GM21515 (cell line): ENCODE measurements around the gene GDPD3.

Experiments
- ATAC-seq: cut with Tn5 transposase; IDR thresholded peaks from one replicate; pipeline ENCODE4 v1.9.1; 2021; ENCODE audit not compliant: unreplicated experiment

GDPD3 gene

DNA sequence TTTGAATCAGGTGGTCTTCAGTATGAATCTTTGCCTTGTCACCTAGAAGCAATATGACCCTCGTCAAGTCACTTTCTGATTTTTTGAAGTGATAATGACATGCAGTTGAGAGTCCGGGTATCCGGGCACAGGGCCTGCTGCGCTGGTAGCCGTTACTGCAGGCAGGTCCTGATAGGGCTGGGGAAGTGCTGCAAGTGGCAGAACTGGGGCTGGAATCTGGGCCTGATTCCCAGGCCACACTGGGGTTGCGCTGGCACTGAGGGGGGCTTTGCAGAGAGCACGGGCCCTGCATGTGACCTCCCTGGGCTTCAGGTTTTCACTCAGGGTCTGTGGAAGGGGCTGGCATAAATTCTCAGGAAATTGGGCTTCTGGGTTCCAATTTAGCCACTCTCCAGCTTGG, 34.6 kb downstream of the GDPD3 start:
- ATAC-seq = no peak

DNA sequence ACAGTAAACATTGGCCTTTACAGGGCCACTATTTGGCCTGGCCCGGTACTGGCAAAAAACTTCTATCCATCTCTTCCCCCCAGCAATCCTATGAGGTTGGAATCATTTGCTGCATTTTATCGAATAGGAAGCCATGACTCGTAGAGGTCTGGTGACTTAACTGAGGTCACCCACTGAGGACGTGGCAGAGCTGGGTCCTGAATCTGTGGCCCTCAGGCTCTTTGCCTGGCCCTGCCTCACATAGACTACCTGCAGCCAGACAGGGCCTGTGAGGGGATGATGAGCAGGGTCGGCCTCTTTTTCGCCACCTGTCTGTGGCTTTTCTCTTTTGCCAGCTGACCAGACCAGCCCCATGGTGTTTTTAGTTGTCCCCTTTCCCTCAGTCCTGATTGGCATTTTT, 35.7 kb downstream of the GDPD3 start:
- ATAC-seq = no peak

DNA sequence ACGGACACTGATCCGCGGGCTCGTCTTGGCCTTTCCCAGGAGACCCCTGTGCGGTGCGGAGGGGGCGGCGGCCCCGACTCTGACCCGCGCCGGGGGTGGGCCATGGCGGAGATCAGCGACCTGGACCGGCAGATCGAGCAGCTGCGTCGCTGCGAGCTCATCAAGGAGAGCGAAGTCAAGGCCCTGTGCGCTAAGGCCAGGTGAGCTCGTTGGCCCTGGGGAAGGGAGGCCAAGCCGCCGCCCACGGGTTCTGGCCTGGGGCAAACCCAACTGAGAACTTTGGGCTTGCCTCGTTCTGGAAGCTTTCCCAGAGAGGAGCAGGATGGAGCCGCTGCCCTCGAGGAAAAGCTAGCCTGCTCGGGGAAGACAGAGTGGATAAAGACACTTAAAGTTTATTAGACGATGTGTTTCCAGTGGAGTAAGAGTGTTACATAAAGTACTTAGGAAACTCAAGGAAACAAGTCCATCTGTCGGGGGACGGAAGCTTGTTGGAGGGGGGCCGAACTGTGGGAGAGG, 37.0 kb downstream of the GDPD3 start:
- ATAC-seq = peak; percentile 14

DNA sequence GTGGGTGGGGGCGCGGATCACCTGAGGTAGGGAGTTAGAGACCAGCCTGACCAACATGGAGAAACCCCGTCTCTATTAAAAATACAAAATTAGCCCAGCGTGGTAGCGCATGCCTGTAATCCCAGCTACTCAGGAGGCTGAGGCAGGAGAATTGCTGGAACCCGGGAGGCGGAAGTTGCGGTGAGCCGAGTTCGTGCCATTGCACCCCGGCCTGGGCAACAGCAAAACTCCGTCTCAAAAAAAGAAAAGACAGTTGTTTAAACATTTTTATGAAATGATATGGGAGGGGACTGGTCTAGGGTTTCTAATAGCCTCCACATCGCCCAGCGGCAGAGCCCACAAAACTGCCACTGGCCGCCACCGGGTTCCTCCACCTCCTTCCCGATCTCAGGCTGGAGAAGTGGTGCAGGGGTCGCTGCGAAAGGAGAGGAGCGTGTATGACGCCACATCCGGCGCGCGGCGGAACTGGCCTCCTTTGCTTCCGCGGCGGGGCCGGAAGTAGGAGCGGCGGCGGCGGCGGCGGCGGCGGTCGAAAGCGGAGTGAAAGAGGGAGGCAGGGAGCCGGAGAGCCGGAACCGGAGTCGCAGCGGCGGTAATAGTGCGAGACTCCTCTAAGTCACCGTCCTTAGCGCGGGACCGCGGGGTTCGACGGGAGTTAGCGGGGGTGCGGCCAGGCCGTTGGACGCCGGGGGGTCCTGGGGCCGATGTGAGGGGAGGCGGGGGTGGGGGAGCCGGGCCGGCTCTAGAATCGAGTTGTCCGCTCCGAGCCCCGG, 37.6 kb downstream of the GDPD3 start, which contains the start of gene PPP4C:
Gene PPP4C, plus strand, starts transcription at position 492 of the 773 bp plus-strand sequence. CDS start 384 bp downstream, outside the sequence.
- peak; percentile 69 for ATAC-seq

DNA sequence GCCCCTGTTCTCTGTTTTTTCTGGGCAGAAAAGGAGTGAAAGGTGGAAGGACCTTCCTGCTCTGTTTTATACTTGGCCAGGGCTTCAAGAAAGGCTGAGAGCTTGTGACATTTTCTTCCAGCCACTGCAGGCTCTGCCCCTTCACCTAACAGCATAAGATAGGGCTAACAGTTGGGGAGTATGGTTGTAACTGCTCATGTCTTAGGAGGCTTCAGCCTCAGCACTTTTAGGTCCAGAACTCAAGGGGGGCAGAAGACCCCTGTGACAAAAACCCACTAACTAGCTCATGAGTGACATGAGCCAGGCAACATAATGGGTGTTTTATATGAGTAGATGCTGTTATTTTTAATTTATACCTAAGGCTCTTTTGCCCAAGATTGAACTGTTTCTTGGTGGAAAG, 42.8 kb downstream of the GDPD3 start:
- ATAC-seq = no peak

DNA sequence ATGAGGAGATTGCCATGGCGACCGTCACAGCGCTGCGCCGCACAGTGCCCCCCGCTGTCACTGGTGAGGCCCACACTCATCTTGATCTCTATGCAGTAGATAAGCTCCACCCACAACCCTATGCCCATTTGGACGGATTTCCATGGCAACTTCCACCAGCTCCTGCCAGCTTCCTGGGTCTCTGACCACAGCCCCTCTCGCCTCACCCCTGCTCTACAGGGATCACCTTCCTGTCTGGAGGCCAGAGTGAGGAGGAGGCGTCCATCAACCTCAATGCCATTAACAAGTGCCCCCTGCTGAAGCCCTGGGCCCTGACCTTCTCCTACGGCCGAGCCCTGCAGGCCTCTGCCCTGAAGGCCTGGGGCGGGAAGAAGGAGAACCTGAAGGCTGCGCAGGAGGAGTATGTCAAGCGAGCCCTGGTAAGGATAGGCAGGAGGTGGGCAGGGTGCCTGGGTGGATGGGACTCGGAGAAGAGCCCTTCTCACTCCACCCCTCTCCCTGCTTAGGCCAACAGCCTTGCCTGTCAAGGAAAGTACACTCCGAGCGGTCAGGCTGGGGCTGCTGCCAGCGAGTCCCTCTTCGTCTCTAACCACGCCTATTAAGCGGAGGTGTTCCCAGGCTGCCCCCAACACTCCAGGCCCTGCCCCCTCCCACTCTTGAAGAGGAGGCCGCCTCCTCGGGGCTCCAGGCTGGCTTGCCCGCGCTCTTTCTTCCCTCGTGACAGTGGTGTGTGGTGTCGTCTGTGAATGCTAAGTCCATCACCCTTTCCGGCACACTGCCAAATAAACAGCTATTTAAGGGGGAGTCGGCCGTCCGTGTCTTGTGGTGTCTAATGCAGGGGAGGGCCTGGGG, 43.5 kb downstream of the GDPD3 start:
- no peak for ATAC-seq

DNA sequence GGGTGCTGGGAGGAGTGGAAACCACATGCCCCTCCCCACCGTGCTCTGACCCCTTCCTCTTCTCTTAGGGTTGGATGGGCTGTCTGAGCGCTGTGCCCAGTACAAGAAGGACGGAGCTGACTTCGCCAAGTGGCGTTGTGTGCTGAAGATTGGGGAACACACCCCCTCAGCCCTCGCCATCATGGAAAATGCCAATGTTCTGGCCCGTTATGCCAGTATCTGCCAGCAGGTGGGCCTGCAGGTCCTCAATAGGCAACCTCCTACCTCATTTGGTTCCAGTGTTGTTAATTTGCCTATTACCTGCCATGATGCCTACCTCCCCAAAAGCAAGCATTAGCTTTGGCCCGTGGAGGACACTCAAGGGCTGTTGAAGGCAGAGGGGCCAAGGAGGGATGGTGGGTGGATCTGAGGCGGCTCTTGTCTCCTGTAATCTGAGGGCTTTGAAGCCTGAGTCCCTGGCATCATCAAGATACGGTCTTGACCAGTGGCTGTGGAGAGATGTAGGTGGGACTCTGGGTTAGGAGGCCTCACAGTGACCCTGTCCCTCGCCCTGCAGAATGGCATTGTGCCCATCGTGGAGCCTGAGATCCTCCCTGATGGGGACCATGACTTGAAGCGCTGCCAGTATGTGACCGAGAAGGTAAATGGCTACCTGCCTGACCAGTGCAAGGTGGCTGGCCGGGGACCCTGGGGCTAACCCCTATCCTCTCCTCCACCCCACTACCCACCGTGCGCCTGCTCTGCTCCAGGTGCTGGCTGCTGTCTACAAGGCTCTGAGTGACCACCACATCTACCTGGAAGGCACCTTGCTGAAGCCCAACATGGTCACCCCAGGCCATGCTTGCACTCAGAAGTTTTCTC, 44.4 kb downstream of the GDPD3 start:
- ATAC-seq = no peak

DNA sequence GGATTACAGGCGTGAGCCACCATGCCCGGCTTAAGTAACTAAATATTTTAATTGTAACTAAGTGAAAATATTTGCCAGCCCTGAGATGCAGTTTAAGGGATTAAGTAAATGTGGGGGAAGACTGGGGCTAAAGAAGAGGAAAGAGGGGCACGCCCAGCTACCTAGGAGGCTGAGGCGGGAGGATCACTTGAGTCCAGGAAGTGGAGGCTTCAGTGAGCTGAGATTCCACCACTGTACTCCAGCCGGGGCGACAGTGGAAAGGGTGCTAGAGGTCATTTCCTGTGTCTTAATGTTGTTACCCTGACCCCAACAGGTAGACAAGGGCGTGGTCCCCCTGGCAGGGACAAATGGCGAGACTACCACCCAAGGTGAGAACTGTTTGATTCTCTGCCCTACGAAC, 45.0 kb downstream of the GDPD3 start:
- no peak for ATAC-seq

DNA sequence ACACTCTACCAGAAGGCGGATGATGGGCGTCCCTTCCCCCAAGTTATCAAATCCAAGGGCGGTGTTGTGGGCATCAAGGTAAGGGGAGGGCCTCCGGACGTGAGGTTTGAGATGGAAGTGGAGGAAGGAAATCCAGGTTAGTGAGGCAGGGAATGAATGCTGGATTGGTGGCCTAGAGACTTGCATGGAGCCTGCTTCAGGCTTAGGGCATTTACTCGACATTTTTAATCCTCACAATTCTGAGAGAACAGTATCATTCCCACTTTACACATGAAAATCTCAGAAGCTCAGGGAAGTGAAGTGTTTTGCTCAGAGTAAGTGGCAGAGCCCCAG, 45.8 kb downstream of the GDPD3 start:
- no peak for ATAC-seq

DNA sequence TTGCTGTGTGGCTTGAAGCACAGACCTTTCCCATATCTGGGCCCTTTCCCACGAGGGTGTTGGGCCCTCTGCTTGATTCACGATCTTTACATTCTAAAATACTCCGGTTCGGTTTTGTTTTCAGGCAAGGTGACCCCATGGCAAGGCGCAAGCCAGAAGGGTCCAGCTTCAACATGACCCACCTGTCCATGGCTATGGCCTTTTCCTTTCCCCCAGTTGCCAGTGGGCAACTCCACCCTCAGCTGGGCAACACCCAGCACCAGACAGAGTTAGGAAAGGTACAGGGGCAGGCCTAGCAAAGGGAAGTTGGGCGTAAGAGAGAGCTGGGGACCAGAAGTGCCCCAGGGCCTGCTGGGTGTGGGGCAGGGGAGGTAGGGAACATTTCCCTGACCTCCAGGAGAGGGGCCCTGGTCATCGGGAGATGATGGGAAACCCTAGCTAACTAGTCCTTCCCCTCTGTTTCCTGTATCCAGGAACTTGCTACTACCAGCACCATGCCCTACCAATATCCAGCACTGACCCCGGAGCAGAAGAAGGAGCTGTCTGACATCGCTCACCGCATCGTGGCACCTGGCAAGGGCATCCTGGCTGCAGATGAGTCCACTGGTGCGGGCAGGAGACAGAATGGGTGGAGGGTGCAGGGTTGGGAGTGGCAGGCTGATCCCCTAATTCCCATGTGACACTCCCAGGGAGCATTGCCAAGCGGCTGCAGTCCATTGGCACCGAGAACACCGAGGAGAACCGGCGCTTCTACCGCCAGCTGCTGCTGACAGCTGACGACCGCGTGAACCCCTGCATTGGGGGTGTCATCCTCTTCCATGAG, 46.4 kb downstream of the GDPD3 start:
- no peak for ATAC-seq

DNA sequence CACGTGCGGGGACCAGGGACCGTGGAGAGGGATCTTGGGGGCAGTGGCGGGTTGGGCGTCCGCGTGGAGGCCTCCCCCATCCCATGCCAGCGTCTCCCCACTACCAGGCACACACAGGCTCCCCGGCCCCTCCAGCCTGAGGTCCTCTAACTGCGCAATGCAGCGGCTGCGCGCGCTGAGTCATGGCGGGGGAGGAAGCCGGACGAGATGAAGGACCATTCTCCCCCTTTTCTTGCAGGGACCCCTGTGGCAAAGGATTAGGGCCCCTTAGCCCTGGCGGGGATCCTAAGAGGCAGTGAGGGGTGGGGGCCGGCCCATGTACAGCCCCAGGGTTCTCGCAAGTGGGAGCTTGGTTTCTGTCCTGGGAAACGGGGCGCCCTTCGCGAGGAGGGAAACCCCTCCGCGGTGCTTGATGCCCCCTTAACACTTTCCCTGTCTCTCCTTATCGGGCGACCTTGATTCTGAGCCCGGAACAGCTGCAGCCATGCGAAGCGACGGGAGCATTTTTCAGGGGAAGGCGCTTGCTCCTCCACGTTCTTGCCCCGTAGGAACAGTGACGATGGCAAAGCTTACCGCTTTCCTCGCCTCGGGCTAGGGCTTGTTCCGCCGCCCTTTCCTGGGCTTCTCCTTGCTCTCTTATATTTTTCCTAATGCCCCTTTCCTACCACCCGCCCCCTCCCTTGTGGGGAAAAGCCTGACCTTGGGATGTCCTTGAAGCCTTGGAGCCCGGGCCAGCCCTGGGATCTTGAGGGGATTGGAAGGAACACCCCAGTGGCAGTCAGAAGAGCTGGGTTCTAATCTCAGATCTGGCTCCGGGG, 47.2 kb downstream of the GDPD3 start:
- no peak for ATAC-seq

DNA sequence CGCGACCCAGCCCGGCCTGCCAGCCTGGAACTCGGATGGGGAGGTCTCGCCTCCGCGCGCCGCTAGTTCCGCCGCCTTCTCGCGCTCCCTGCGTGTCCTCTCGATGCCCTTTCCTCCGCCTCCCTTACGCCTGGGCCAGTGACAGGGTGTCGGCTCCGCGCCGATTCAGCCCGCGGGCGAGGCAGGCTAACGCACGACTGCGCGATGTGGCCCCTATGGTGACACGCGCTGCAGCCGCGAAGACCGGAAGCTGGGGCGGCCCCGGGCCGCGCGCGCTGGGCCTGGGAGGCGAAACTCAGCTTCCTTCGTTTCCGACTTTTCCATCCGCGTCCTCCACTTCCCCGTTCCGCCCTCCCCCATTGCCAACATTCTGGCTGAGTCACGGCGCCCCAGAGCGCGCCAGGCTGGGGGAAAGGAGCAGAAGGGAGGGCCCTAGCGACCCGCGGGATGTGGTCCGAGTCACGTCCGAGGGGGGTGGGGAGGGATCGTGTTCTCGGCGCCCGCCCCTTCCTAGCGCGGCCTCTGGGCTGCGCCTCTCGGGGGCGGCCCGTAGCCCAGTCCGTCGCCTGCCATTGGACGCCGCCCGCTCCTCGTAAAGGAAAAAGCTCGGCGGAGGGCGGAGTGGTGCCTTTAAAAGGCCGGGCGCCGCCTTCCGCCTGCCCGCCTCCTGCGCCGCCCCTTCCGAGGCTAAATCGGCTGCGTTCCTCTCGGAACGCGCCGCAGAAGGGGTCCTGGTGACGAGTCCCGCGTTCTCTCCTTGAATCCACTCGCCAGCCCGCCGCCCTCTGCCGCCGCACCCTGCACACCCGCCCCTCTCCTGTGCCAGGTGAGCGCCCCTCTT, 48.0 kb downstream of the GDPD3 start, which contains the start of gene ALDOA:
Gene ALDOA, plus strand, starts transcription at position 659 of the 841 bp plus-strand sequence. CDS start 1,138 bp downstream, outside the sequence.
- peak; percentile 72 for ATAC-seq

DNA sequence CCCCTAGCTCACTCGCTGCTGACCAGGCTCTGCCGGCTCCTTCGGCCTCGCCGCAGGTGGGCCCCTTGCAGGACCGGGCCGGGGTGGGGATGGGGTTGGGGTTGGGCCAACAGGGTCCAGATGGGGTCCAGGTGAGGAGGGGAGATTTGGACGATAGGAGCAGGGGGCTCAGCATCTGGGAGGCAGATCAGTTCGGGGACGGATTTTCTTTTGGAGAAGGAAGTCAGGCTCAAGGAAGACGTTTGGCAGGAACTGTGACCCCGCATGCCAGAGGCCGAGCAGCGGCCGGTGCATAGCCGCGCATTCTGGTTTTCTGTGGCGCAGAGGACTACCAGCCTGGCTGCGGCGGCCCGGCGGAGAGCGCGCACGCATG, 48.6 kb downstream of the GDPD3 start:
- ATAC-seq = no peak

DNA sequence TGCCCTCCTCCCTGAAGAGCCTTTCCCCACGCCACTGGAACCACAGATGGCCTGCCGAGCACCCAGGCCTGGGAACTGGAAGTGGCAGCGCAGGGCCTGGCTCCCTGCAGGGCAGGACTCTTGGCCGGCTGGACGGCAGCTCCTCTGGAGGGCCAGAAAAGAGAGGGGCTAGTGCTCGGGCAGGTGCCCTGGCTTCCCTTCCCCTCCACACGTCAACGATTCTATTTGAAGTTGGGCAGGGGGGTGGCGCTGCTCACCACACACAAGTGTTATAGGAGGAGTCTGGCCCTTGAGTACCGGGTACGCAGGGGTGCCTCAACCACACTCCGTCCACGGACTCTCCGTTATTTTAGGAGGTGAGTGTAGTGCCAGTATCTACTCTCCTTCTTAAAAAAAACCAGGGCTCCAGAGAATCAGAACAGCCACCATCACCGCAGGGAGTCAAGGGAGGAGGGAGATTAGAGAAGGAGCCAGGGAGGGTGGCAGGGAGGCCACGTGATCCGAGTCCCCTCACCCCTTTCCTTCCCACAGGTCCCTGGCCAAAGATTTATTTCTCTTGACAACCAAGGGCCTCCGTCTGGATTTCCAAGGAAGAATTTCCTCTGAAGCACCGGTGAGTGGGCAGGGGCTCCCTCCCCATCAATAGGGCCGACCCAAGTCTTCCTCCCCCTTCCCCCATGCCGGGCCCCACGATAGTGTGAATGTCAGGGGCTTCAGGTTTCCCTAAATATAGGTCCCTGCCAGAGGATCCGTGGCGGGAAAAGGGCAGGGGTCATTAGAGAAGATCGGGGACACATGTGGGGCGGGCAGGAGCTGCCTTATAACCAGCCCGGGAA, 49.2 kb downstream of the GDPD3 start:
- no peak for ATAC-seq

DNA sequence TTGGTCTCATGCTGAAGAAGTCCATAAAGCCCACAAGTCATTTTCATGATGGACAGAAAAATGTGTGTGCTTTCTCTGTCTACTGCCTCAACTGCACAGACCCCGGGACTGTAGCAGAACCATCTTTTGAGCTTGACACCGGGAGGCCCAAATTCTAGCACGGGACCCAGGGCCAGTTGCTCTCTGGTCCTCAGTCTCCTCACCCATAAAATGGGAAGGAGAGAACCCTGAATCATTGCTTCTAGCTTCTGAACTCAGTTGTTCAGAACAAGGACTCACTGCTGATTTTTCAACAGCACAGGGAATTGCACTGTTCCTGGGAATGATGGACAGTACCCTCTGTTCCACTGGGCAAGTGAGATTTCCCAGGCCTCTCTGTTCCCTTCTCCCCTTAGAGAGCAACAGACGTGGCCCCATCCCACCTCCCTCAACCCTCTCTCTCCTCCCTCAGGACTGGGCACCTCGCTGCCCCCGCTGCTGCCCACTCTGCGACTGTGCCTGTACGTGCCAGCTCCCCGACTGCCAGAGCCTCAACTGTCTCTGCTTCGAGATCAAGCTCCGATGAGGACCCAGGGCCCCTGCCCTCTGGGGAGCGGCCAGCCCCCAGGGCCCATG, 50.0 kb downstream of the GDPD3 start:
- no peak for ATAC-seq

DNA sequence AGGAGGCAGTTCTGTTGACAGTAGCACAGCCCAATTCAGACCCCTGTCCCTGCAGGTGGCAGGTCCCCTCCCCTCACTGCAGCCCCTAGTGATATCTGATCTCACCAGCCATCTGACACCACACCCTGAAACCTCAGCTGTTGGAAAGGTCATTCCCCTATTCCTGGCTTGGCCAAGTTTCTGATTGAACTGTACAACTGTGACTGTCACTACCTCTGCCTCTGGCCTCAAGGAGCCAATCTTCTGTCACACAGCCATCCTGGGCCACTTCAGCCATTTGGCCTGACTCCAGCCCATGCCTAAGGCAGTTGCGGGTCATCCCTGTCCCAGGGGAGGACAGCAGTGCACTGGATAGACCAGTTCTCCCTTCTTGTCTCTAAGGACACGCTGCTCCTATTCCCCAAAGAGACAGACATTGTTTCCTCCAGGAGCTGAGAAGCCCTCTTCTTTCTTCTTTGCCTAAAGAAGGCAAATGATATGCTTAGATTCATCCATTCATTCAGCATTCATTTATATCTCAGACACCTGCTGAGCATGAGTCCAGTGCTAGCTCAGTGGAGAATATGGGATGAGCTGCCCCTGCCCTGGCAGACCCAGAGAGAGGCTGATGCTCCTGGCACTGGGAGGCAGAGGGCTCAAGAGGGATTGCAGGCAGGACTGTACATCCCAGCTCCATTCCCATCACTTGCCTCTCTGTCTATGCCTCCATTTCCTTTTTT, 52.3 kb downstream of the GDPD3 start:
- no peak for ATAC-seq
